GM11168 (cell line): ENCODE results near the gene STK4.
"Not testable (repeated sequence)": the region's sequence is repeated elsewhere in the genome, so short reads cannot be mapped to it uniquely, and the experiment has no call there.

ENCODE experiments used
- in situ Hi-C: fragments of 300-500 bp; cut with MboI; formaldehyde crosslinking; loops from one replicate; pipeline ENCODE4 v1.12.0; 2022; ENCODE audit warnings: low sequenced_read_pairs; ENCODE audit not compliant: unreplicated experiment

Gene STK4

GRCh38 chr20:44979090-44979621, 12.8 kb downstream of the STK4 start:
- in situ Hi-C loops, result no loop called here

- in situ Hi-C loops, result no loop called here
Measured at GRCh38 chr20:44981736-44982406, 15.6 kb downstream of the STK4 start.

GRCh38 chr20:44983093-44983674, 16.9 kb downstream of the STK4 start:
- in situ Hi-C loops, result no loop called here

- in situ Hi-C loops, result no loop called here
Measured at GRCh38 chr20:44988631-44989171, 22.4 kb downstream of the STK4 start.

GRCh38 chr20:44990425-44990824, 24.1 kb downstream of the STK4 start:
- in situ Hi-C loops, result no loop called here

- in situ Hi-C loops, result no loop called here
Measured at GRCh38 chr20:44990957-44991356, 24.6 kb downstream of the STK4 start.

GRCh38 chr20:44993343-44993742, 27.0 kb downstream of the STK4 start:
- in situ Hi-C loops, result no loop called here

GRCh38 chr20:44997171-44997570, 30.9 kb downstream of the STK4 start:
- in situ Hi-C loops, result no loop called here

GRCh38 chr20:44997668-44998067, 31.4 kb downstream of the STK4 start:
- in situ Hi-C loops, result no loop called here

GRCh38 chr20:45008521-45009049, 42.3 kb downstream of the STK4 start:
- in situ Hi-C loops, result no loop called here

- in situ Hi-C loops, result no loop called here
Measured at GRCh38 chr20:45010399-45010828, 44.1 kb downstream of the STK4 start.

GRCh38 chr20:45011108-45011526, 44.8 kb downstream of the STK4 start:
- in situ Hi-C loops, result no loop called here

GRCh38 chr20:45012682-45013302, 46.5 kb downstream of the STK4 start:
- in situ Hi-C loops, result no loop called here

- in situ Hi-C loops, result not testable (repeated sequence)
Measured at GRCh38 chr20:45014131-45014530, 47.8 kb downstream of the STK4 start.

GRCh38 chr20:45014671-45015415, 48.5 kb downstream of the STK4 start:
- in situ Hi-C loops, result no loop called here

- in situ Hi-C loops, result no loop called here
Measured at GRCh38 chr20:45016089-45016671, 49.9 kb downstream of the STK4 start.

GRCh38 chr20:45017281-45017680, 51.0 kb downstream of the STK4 start:
- in situ Hi-C loops, result no loop called here

GRCh38 chr20:45017857-45018256, 51.5 kb downstream of the STK4 start:
- in situ Hi-C loops, result no loop called here

- in situ Hi-C loops, result no loop called here
Measured at GRCh38 chr20:45019027-45019761, 52.9 kb downstream of the STK4 start.
